Adrenal gland (tissue), 12 donors: ENCODE measurements around the gene TRIO. TPM values are rescaled to one million over a fixed set of nuclear protein-coding genes. Genes with fewer than 3 reads are reported as not detected.
"Not testable (repeated sequence)": the region's sequence is repeated elsewhere in the genome, so short reads cannot be mapped to it uniquely, and the experiment has no call there.

Experiments used
- DNase-seq, 7 donors: peaks; one replicate each; pipeline ENCODE4 v3.0.0-alpha.2; 2019 to 2020
- H3K27ac ChIP-seq, 5 donors: fragments of 200-600 bp; sonication (generic) in 4 of 5; 1 replicate in 3 of 5; 2 replicates in 2 of 5; pipeline versions ENCODE4 v1.5.1 to v1.8.0; 2016 to 2020; ENCODE audit warnings: mild to moderate bottlenecking in 1 of 5
- H3K27me3 ChIP-seq: fragments of 200-600 bp; 2 replicates; pipeline ENCODE4 v1.8.0; 2021
- H3K36me3 ChIP-seq, 2 donors: fragments of 200-600 bp; replicated peaks in 1 of 2; 1 replicate in 1 of 2; 2 replicates in 1 of 2; pipeline versions ENCODE4 v1.5.1 to v1.8.0; 2018 to 2022
- H3K4me1 ChIP-seq, 2 donors: fragments of 200-600 bp; replicated peaks in 1 of 2; 1 replicate in 1 of 2; 2 replicates in 1 of 2; pipeline versions ENCODE4 v1.5.1 to v1.8.0; 2018 to 2021
- H3K4me3 ChIP-seq, 4 donors: fragments of 200-600 bp; sonication (generic) in 3 of 4; one replicate each; pipeline ENCODE4 v1.5.1; 2016 to 2018
- H3K9me3 ChIP-seq, 3 donors: fragments of 200-600 bp; sonication (generic) in 1 of 3; replicated peaks in 1 of 3; 1 replicate in 2 of 3; 2 replicates in 1 of 3; pipeline versions ENCODE4 v1.5.1 to v1.8.0; 2016 to 2021
- CTCF ChIP-seq, 6 experiments: fragments of 450-650 bp in 4 of 6; fragments of 200-600 bp in 2 of 6; sonication (generic) in 1 of 6; IDR thresholded peaks; 1 replicate in 5 of 6; 2 replicates in 1 of 6; pipeline versions ENCODE4 v1.5.1 to v1.8.0; 2016 to 2021; ENCODE audit warnings: antibody characterized with exemption in 6 of 6, mild to moderate bottlenecking in 2 of 6, moderate library complexity in 1 of 6
- POLR2A ChIP-seq, 2 donors: fragments of 450-650 bp; IDR thresholded peaks; one replicate each; pipeline ENCODE4 v1.6.1; 2017; ENCODE audit warnings: antibody characterized with exemption in 2 of 2, mild to moderate bottlenecking in 2 of 2, moderate library complexity in 1 of 2
- WGBS, 4 donors: extraction: QIAGEN DNeasy Blood & Tissue Kit in 2 of 4; methylation state at CpG; one replicate each; pipeline versions ENCODE4 v1.1.5 to v1.1.7; 2013 to 2017; 5-methylcytosine and 5-hydroxymethylcytosine counted together
- intact Hi-C, 2 donors: fragments of 100-400 bp; cut with DNase I; formaldehyde crosslinking; loops; one replicate each; pipeline versions ENCODE4 v1.14.1 to v1.15.0; 2022 to 2023
- polyA plus RNA-seq, 3 donors: library from polyadenylated mRNA; stranded (reverse); fragments of 200-250 nt in 2 of 3; fragments of 350-450 nt in 1 of 3; fragmentation: Illumina TruSeq in 1 of 3; extraction: RNeasy Lipid Tissue Mini Kit (QIAGEN cat#74804) in 1 of 3; gene quantifications; one replicate each; pipeline ENCODE4 v1.2.3, GENCODE V29; 2013 to 2014
- total RNA-seq, 9 donors: library from RNA; depleted of rRNA in 4 of 9; stranded (reverse); fragments of >200 nt in 4 of 9; fragments of 120-200 nt in 1 of 9; fragmentation: NEBNext Ultra II Directional in 1 of 9; extraction: Animal tissue kit (Norgen Biotek cat#: 25700) in 1 of 9; gene quantifications; one replicate each; pipeline versions ENCODE4 v1.1.0 to v1.2.4, GENCODE V29; 2013 to 2023
- donor health status: healthy with polysubstance abuse.
- donor health status: Bipolar disorder and iron deficiency.
- donor health status: DM: yes; HTN: yes; CAD: no.
- donor health status: DM: no; HTN: no; CAD: no.
- donor health status: DM: no; HTN: no; CAD: no.
- donor health status: DM: yes; HTN: yes; CAD: no.

TRIO gene
- total and polyA plus RNA-seq, 12 donors = 27.3 to 109 (median 72.4) TPM

GRCh38 chr5:14388741-14389140 is 245.6 kb downstream of the TRIO start:
- no peaks in the 10 kb centered on the region for H3K9me3 ChIP-seq
- no peak overlapping the region for H3K4me3 ChIP-seq
- WGBS, 4 donors = 91 to 100% (median 97%) methylated on average over 1 of the region's 1 CpG
- no peak for TF ChIP-seq POLR2A (IDR thresholded peaks at IDR 0.05)
- no peak for TF ChIP-seq CTCF (IDR thresholded peaks at IDR 0.05)
- H3K36me3 ChIP-seq = peaks cover 0 to 54% of the 10 kb centered on the region in 2 donors
- H3K4me1 ChIP-seq = no peaks in the 10 kb centered on the region
- no peak overlapping the region for H3K27ac ChIP-seq
- intact Hi-C loops = no loop called here
- no peaks in the 10 kb centered on the region for H3K27me3 ChIP-seq
- DNase-seq = no peak

DNA sequence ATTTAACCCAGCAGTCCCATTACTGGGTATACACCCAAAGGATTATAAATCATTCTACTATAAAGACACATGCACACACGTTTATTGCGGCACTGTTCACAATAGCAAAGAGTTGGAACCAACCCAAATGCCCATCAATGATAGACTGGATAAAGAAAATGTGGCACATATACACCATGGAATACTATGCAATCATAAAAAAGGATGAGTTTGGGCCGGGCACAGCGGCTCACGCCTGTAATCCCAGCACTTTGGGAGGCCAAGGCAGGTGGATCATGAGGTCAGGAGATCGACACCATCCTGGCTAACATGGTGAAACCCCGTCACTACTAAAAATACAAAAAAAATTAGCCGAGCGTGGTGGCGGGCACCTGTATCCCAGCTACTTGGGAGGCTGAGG is 249.4 kb downstream of the TRIO start:
- H3K36me3 ChIP-seq = peaks cover 0 to 82% of the 10 kb centered on the region in 2 donors
- H3K4me1 ChIP-seq, H3K27me3 ChIP-seq, H3K27ac ChIP-seq, H3K4me3 ChIP-seq, DNase-seq, H3K9me3 ChIP-seq, intact Hi-C loops: not testable (repeated sequence)
- 91 to 98% (median 95%) methylated on average over 10 of the region's 10 CpGs for WGBS, 4 donors

- peaks cover 0 to 2% of the 10 kb centered on the region in 2 donors for H3K4me1 ChIP-seq
- intact Hi-C loops = no loop called here
- no peak for TF ChIP-seq CTCF (IDR thresholded peaks at IDR 0.05)
- no peak for TF ChIP-seq POLR2A (IDR thresholded peaks at IDR 0.05)
- peaks cover 0 to 64% of the 10 kb centered on the region in 2 donors for H3K36me3 ChIP-seq
- no peak overlapping the region for H3K27ac ChIP-seq
- 89 to 95% (median 92%) methylated on average over 6 to 7 of the region's 7 CpGs for WGBS, 4 donors
- no peak overlapping the region for H3K4me3 ChIP-seq
- H3K27me3 ChIP-seq = no peaks in the 10 kb centered on the region
- H3K9me3 ChIP-seq = no peaks in the 10 kb centered on the region
- DNase-seq = no peak
Measured at GRCh38 chr5:14394365-14394764, 251.2 kb downstream of the TRIO start.

DNA sequence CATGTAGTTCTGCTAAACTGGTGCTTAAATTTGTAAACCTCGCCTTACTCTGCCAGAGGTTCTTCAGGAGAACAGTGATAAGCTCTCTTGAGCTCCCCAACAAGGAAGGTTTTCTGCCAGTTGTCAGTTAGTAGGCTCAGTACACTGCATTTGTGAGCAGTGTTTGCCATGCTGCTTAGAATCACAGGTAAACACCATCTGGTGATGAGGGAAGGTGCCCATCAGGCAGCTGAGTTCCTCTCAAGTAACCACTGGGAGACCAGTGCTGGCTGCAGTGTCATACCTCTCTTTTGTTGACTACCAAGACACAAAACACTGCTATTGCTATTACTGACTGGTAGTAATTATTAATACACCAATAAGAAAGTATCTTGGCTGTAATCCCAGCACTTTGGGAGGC is 252.3 kb downstream of the TRIO start:
- peaks cover 0 to 54% of the 10 kb centered on the region in 2 donors for H3K36me3 ChIP-seq

More for the DNA sequence above, 252.3 kb downstream of the TRIO start:
- 91 to 100% (median 96%) methylated on average over 1 of the region's 1 CpG for WGBS, 4 donors
- Histone ChIP-seq H3K4me1 (peaks cover 4 to 13% of the 10 kb centered on the region in 2 donors), H3K27me3 (no peaks in the 10 kb centered on the region), H3K9me3 (no peaks in the 10 kb centered on the region), H3K4me3 (no peak overlapping the region), H3K27ac (no peak overlapping the region)
- intact Hi-C loops = loop anchor here in 1 of 2 donors (5.0 kb wide), 1 partner anchor 257 kb away; no protein-coding TSS in a partner anchor
- TF ChIP-seq POLR2A (IDR thresholded peaks at IDR 0.05) = no peak
- no peak for TF ChIP-seq CTCF (IDR thresholded peaks at IDR 0.05)
- DNase-seq = no peak
